Gastroesophageal sphincter (tissue), 3 donors: Measurements from ENCODE around the gene RNU2-63P.

Experiments
- CTCF ChIP-seq, 4 experiments: fragments of 200-600 bp in 2 of 4; fragments of 450-650 bp in 2 of 4; sonication (generic) in 1 of 4; IDR thresholded peaks; one replicate each; pipeline ENCODE4 v1.5.1; 2017 to 2019; ENCODE audit warnings: antibody characterized with exemption in 4 of 4, mild to moderate bottlenecking in 2 of 4, moderate library complexity in 2 of 4
- EP300 ChIP-seq: sonication (generic); formaldehyde crosslinking; IDR thresholded peaks from one replicate; pipeline ENCODE4 v1.6.1; 2017; ENCODE audit warnings: antibody characterized with exemption, mild to moderate bottlenecking

GRCh38 chr2:88042476-88042875 lies 26.1 kb upstream of the RNU2-63P start:
- TF ChIP-seq CTCF (IDR thresholded peaks at IDR 0.05) (no peak), EP300 (no peak)
